Smooth muscle cell (in vitro differentiated cells): ENCODE measurements around the gene CASQ2. TPM values are rescaled to one million over a fixed set of nuclear protein-coding genes. Genes with fewer than 3 reads are reported as not detected.

Experiments used
- DNase-seq: peaks from one replicate; lab custom pipeline; 2025; ENCODE audit not compliant: unreplicated experiment; lab: John Stamatoyannopoulos, UW
- H2AFZ ChIP-seq: fragments of 200-600 bp; sonication (generic); 2 replicates; pipeline ENCODE4 v1.6.0; 2016; ENCODE audit warnings: antibody characterized with exemption, low read depth, mild to moderate bottlenecking
- H3F3A ChIP-seq: fragments of 200-600 bp; sonication (generic); 2 replicates; pipeline ENCODE4 v1.6.0; 2017; ENCODE audit warnings: antibody characterized with exemption, low read depth
- H3K27ac ChIP-seq: fragments of 200-600 bp; sonication (generic); 2 replicates; pipeline ENCODE4 v1.5.1; 2016; ENCODE audit warnings: low read depth, mild to moderate bottlenecking
- H3K27me3 ChIP-seq: fragments of 200-600 bp; sonication (generic); 2 replicates; pipeline ENCODE4 v1.6.1; 2016; ENCODE audit warnings: low read depth, mild to moderate bottlenecking
- H3K36me3 ChIP-seq: fragments of 200-600 bp; sonication (generic); 2 replicates; pipeline ENCODE4 v1.5.1; 2016; ENCODE audit warnings: low read depth
- H3K4me1 ChIP-seq: fragments of 200-600 bp; sonication (generic); 2 replicates; pipeline ENCODE4 v1.5.1; 2016; ENCODE audit warnings: low read depth
- H3K4me2 ChIP-seq: fragments of 200-600 bp; sonication (generic); 2 replicates; pipeline ENCODE4 v1.6.0; 2016; ENCODE audit warnings: mild to moderate bottlenecking
- H3K4me3 ChIP-seq: fragments of 200-600 bp; sonication (generic); 2 replicates; pipeline ENCODE4 v1.5.1; 2016; ENCODE audit warnings: mild to moderate bottlenecking
- H3K79me2 ChIP-seq: fragments of 200-600 bp; sonication (generic); 2 replicates; pipeline ENCODE4 v1.6.0; 2016; ENCODE audit warnings: low read depth, mild to moderate bottlenecking
- H3K9ac ChIP-seq: fragments of 200-600 bp; sonication (generic); 2 replicates; pipeline ENCODE4 v1.6.0; 2016; ENCODE audit warnings: low read depth
- H3K9me3 ChIP-seq: fragments of 200-600 bp; sonication (generic); replicated peaks from 2 replicates; pipeline ENCODE4 v1.5.1; 2016; ENCODE audit warnings: low read depth
- H4K20me1 ChIP-seq: fragments of 200-600 bp; sonication (generic); 2 replicates; pipeline ENCODE4 v1.6.0; 2016; ENCODE audit warnings: low read depth
- CTCF ChIP-seq: fragments of 200-600 bp; sonication (generic); IDR thresholded peaks from 2 replicates; pipeline ENCODE4 v1.5.1; 2017; ENCODE audit warnings: borderline replicate concordance, mild to moderate bottlenecking, antibody characterized with exemption; ENCODE audit not compliant: insufficient read depth, poor library complexity, severe bottlenecking
- WGBS: methylation state at CpG from one replicate; pipeline ENCODE4 v1.1.7; 2016; ENCODE audit warnings: low lambda C conversion rate; 5-methylcytosine and 5-hydroxymethylcytosine counted together
- polyA plus RNA-seq: library from polyadenylated mRNA; unstranded; fragments of >200 nt; fragmentation: Nextera tagmentation; extraction: Ambion mirVana; gene quantifications from 2 replicates; pipeline ENCODE4 v1.2.1, GENCODE V29; 2016
- total RNA-seq: library from RNA; depleted of rRNA; stranded (reverse); fragments of >200 nt; gene quantifications from 2 replicates; pipeline ENCODE4 v1.2.3, GENCODE V29; 2014

The CASQ2 gene
- total and polyA plus RNA-seq, 2 experiments from 2014 or later: not detected

- Histone ChIP-seq H4K20me1 (no peaks in the 10 kb centered on the region), H3K79me2 (no peaks in the 10 kb centered on the region), H3F3A (peaks cover 8% of the 10 kb centered on the region), H3K4me1 (no peaks in the 10 kb centered on the region), H3K9ac (no peak overlapping the region), H3K27ac (peak overlapping the region; percentile 3), H3K4me3 (no peak overlapping the region), H2AFZ (no peak overlapping the region), H3K9me3 (no peaks in the 10 kb centered on the region), H3K27me3 (no peaks in the 10 kb centered on the region), H3K4me2 (no peak overlapping the region), H3K36me3 (no peaks in the 10 kb centered on the region)
- DNase-seq: no peak
- WGBS: 59% methylated on average over 14 of the region's 14 CpGs
- TF ChIP-seq CTCF: no peak
These were observed 97.9 kb downstream of the CASQ2 start for GRCh38 chr1:115670476-115671175.

- TF ChIP-seq CTCF: no peak
- Histone ChIP-seq H3K9ac (no peak overlapping the region), H3F3A (peaks cover 8% of the 10 kb centered on the region), H3K27ac (no peak overlapping the region), H2AFZ (no peak overlapping the region), H3K36me3 (no peaks in the 10 kb centered on the region), H3K4me1 (no peaks in the 10 kb centered on the region), H3K4me3 (no peak overlapping the region), H4K20me1 (no peaks in the 10 kb centered on the region), H3K9me3 (no peaks in the 10 kb centered on the region), H3K4me2 (no peak overlapping the region), H3K27me3 (no peaks in the 10 kb centered on the region), H3K79me2 (no peaks in the 10 kb centered on the region)
- no peak for DNase-seq
- 100% methylated on average over 1 of the region's 1 CpG for WGBS
These were observed 98.6 kb downstream of the CASQ2 start for GRCh38 chr1:115669886-115670285.

GRCh38 chr1:115669002-115669673 lies 99.4 kb downstream of the CASQ2 start:
- H3K4me2 ChIP-seq: peak overlapping the region; percentile 39
- WGBS: 84% methylated on average over 5 of the region's 5 CpGs
- no peak for TF ChIP-seq CTCF
- H4K20me1 ChIP-seq: no peaks in the 10 kb centered on the region
- H3F3A ChIP-seq: peaks cover 8% of the 10 kb centered on the region
- H3K79me2 ChIP-seq: no peaks in the 10 kb centered on the region
- H3K9ac ChIP-seq: no peak overlapping the region
- H3K27ac ChIP-seq: peak overlapping the region; percentile 91
- H3K9me3 ChIP-seq: no peaks in the 10 kb centered on the region
- no peak overlapping the region for H3K4me3 ChIP-seq
- DNase-seq: no peak
- no peaks in the 10 kb centered on the region for H3K36me3 ChIP-seq
- no peaks in the 10 kb centered on the region for H3K4me1 ChIP-seq
- no peak overlapping the region for H2AFZ ChIP-seq
- H3K27me3 ChIP-seq: no peaks in the 10 kb centered on the region
